Measurements from ENCODE around the gene GRAMD1A.

GRAMD1A gene

GRCh38 chr19:35055715-35056179, 55.6 kb downstream of the GRAMD1A start:
- no peak for DNase-seq (ENCODE audit: low read depth)

DNA sequence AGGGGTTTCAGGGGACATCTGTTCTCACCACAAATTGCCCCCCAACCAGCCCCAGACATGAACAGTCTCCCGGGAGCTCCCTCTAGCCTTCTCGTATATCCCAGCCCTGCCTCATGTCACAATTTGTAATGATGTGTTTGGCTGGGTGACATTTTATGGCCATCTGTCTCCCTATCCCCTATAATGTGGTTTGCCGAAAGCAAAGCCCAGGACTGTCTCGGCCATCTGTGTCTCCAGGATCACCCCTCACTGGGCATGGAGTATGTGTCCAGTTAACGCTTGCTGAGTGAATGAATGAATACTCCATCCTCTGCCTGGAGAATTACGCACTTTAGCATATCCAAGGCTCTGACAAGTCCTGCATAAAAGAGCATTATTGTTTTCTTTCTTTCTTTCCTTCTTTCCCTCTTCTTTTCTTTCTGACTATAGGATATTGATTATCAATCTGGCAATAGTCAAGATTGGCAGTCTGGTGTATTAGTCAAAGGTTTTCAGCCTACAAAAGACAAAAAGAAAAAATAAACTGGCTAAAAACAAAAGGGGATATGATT, 56.5 kb downstream of the GRAMD1A start:
- no peak for DNase-seq (ENCODE audit: low read depth)

- DNase-seq (ENCODE audit: low read depth) = no peak
These were observed 58.2 kb downstream of the GRAMD1A start for GRCh38 chr19:35058370-35058769.

GRCh38 chr19:35059006-35059798, 59.1 kb downstream of the GRAMD1A start:
- no peak for DNase-seq (ENCODE audit: low read depth)

GRCh38 chr19:35059799-35060091, 59.6 kb downstream of the GRAMD1A start:
- DNase-seq (ENCODE audit: low read depth) = no peak

- no peak for DNase-seq (ENCODE audit: low read depth)
These were observed 60.2 kb downstream of the GRAMD1A start for GRCh38 chr19:35060160-35060855.

DNA sequence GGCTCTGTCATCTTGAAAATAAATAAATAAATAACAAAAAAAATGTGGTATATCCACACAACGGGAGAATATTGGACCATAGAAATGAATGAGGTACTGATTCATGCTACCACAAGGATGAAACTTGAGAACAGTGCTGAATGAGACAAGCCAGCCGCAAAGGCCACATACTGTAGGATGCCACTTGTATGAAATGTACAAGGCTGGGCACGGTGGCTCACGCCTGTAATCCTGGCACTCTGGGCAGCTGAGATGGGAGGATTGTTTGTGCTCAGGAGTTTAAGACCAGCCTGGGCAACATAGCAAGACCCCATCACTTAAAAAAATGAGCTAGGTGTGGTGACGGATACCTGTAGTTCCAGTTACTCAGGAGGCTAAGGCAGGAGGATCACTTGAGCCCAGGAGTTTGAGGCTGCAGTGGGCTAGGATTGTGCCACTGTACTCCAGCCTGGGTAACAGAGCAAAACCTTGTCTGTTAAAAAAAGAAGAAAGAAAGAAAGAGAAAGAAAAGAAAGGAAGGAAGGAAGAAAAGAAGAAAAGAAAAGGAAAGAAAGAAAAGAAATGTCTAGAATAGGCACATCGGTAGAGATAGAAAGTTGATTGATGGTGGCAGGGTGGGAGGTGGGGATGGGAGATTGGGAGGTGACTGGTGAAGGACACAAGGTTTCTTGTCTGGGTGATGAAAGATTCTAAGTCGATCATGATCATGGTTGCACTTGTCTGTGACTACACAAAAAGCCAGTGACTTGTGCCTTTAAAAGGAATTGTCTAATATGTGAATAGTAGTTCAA, 61.7 kb downstream of the GRAMD1A start:
- no peak for DNase-seq (ENCODE audit: low read depth)

GRCh38 chr19:35062942-35063341, 62.8 kb downstream of the GRAMD1A start:
- DNase-seq (ENCODE audit: low read depth) = no peak

GRCh38 chr19:35063940-35064818, 64.1 kb downstream of the GRAMD1A start:
- DNase-seq (ENCODE audit: low read depth) = no peak

DNA sequence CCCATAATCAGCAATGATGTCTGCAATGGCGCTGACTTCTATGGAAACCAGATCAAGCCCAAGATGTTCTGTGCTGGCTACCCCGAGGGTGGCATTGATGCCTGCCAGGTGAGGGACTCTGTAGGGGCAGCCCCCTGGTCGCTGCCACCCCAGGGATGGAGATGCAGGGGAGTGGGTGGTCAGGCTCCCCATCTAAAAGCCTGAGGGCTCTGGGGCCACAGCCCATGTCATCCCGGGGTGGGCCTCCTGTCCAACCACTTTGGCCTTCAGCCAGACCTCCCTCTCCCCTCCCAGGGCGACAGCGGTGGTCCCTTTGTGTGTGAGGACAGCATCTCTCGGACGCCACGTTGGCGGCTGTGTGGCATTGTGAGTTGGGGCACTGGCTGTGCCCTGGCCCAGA, 65.5 kb downstream of the GRAMD1A start:
- no peak for DNase-seq (ENCODE audit: low read depth)

DNA sequence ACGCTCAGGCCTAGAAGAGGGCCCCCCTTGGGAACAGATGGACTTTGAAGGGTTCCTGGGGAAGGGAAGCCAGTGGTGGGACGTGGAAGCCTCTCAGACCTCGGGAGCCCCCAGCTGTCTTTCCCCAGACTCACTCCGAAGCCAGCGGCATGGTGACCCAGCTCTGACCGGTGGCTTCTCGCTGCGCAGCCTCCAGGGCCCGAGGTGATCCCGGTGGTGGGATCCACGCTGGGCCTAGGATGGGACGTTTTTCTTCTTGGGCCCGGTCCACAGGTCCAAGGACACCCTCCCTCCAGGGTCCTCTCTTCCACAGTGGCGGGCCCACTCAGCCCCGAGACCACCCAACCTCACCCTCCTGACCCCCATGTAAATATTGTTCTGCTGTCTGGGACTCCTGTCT, 66.0 kb downstream of the GRAMD1A start:
- no peak for DNase-seq (ENCODE audit: low read depth)

GRCh38 chr19:35066691-35067563, 66.8 kb downstream of the GRAMD1A start:
- DNase-seq (ENCODE audit: low read depth) = peak; percentile 81

DNA sequence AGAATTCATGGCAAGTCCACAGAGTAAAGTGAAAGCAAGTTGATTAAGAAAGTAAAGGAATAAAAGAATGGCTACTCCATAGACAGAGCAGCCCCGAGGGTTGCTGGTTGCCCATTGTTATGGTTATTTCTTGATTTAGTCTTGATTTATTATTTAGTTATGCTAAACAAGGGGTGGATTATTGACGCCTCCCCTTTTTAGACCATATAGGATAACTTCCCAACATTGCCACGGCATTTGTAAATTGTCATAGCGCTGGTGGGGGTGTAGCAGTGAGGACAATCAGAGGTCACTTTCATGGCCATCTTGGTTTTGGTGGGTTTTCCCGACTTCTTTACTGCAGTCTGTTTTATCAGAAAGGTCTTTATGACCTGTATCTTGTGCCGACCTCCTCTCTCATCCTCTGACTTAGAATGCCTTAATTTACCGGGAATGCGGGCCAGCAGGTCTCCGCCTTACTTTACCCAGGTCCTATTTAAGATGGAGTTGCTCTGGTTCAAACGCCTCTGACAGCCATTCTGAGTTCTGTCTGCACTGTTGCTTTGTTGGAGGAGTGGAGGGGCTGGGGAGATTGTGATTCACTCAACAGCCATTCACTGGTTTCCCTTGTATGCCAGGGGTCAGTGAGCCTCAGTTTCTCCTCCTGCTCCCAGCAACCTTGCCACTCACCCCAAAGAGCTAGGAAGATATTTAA, 69.0 kb downstream of the GRAMD1A start:
- DNase-seq (ENCODE audit: low read depth) = no peak

- no peak for DNase-seq (ENCODE audit: low read depth)
These were observed 69.6 kb downstream of the GRAMD1A start for GRCh38 chr19:35069696-35070095.

- no peak for DNase-seq (ENCODE audit: low read depth)
These were observed 70.3 kb downstream of the GRAMD1A start for GRCh38 chr19:35070471-35070870.

DNA sequence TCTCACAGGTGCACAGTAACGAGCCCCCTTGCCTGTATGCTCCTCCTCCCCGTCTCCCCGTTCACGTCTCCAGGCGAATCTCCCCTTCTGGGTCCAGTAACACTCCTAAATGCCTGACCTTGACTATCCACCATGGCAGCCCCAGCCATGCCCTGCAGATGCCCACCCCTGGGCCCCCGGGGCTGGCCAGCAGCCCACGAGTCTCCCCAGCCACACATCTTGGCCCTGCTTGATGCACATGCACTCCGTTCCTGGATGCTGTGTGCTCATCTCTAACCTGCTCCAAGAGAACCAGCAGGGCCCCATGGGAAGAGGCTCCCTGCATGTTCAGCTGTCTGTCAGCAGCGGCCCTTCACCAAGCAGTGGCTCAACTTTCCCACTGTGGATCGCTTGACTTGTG, 73.4 kb downstream of the GRAMD1A start:
- DNase-seq (ENCODE audit: low read depth) = no peak

- DNase-seq (ENCODE audit: low read depth) = no peak
These were observed 73.8 kb downstream of the GRAMD1A start for GRCh38 chr19:35073941-35074340.

- no peak for DNase-seq (ENCODE audit: low read depth)
These were observed 74.5 kb downstream of the GRAMD1A start for GRCh38 chr19:35074426-35075201.

All from activated T-helper 9 cell treated with anti-CD3 and anti-CD28 coated beads, Interleukin-2, amount 50 U/mL, for 16 hours (primary cell).